GM12878 (cell line): ENCODE results near the gene AMZ2. TPM values are rescaled to one million over a fixed set of nuclear protein-coding genes. Genes with fewer than 3 reads are reported as not detected.

Experiments used
- ATAC-seq: fragments of 200-7000 bp; cut with Tn5 transposase; 3 replicates; pipeline ENCODE4 v1.9.1; 2020; ENCODE audit warnings: mild to moderate bottlenecking, moderate library complexity
- BruUV-seq: library from RNA; stranded (reverse); fragments of 400-500 nt; replicated peaks from 2 replicates; lab custom pipeline; 2021; lab: Mats Ljungman, UMichigan
- CTCF ChIA-PET: fragments of 300-600 bp; sonication (Branson Sonifier 250); formaldehyde crosslinking; extraction: SDS; loops from one replicate; lab custom pipeline; 2021; ENCODE audit warnings: inconsistent platforms; lab: Yijun Ruan, JAX
- POLR2A ChIA-PET: fragments of 350-600 bp; formaldehyde crosslinking; extraction: SDS; loops from one replicate; lab custom pipeline; 2021; ENCODE audit warnings: inconsistent platforms; lab: Charles Lee
- RAD21 ChIA-PET: fragments of 300-600 bp; sonication (Branson Sonifier 250); formaldehyde crosslinking; loops from one replicate; lab custom pipeline; 2023; ENCODE audit warnings: antibody characterized with exemption; ENCODE audit not compliant: unreplicated experiment; lab: Charles Lee
- SMC1A ChIA-PET: fragments of 300-600 bp; sonication (Branson Sonifier 250); formaldehyde crosslinking; loops from one replicate; lab custom pipeline; 2023; ENCODE audit not compliant: unreplicated experiment, uncharacterized antibody; lab: Charles Lee
- DNase-seq: peaks from one replicate; pipeline ENCODE4 v3.0.0-alpha.2; 2011; ENCODE audit warnings: low read depth, low spot score
- FAIRE-seq: peaks from 3 replicates; lab custom pipeline; 2011; peaks lifted over from hg19 to GRCh38; lab: Jason Lieb, UNC
- H2AFZ ChIP-seq: 2 replicates; pipeline ENCODE4 v1.6.0; 2011; ENCODE audit warnings: low read depth, low read length, control low read depth; ENCODE audit not compliant: control insufficient read depth
- H3K27ac ChIP-seq: 2 replicates; pipeline ENCODE4 v1.5.1; 2011; ENCODE audit warnings: control low read depth; ENCODE audit not compliant: control insufficient read depth, insufficient read depth
- H3K27me3 ChIP-seq, 2 experiments: replicated peaks in 1 of 2; 2 replicates each; pipeline versions ENCODE4 v1.6.0 to v1.6.1; 2011; ENCODE audit warnings: low read length in 1 of 2; ENCODE audit not compliant: control insufficient read depth in 2 of 2, insufficient read depth in 2 of 2
- H3K36me3 ChIP-seq, 2 experiments: 2 replicates each; pipeline ENCODE4 v1.5.1; 2011; ENCODE audit warnings: low read length in 1 of 2; ENCODE audit not compliant: control insufficient read depth in 2 of 2, insufficient read depth in 2 of 2
- H3K4me1 ChIP-seq: 2 replicates; pipeline ENCODE4 v1.6.1; 2011; ENCODE audit warnings: mild to moderate bottlenecking, low read length, moderate library complexity, mixed read lengths; ENCODE audit not compliant: control insufficient read depth, insufficient read depth
- H3K4me2 ChIP-seq: 2 replicates; pipeline ENCODE4 v1.6.0; 2011; ENCODE audit warnings: control low read depth; ENCODE audit not compliant: control insufficient read depth, insufficient read depth
- H3K4me3 ChIP-seq: fragments of 200-600 bp; sonication (generic); 2 replicates; pipeline ENCODE4 v1.5.1; 2016
- H3K79me2 ChIP-seq: 2 replicates; pipeline ENCODE4 v1.6.0; 2011; ENCODE audit warnings: low read length; ENCODE audit not compliant: control insufficient read depth, insufficient read depth
- H3K9ac ChIP-seq: 2 replicates; pipeline ENCODE4 v1.8.0; 2011; ENCODE audit warnings: low read length, control low read depth, mixed read lengths; ENCODE audit not compliant: control insufficient read depth, insufficient read depth
- H3K9me3 ChIP-seq: replicated peaks from 3 replicates; pipeline ENCODE4 v1.5.1; 2011; ENCODE audit warnings: mild to moderate bottlenecking, low read length; ENCODE audit not compliant: control insufficient read depth, insufficient read depth
- H4K20me1 ChIP-seq: 2 replicates; pipeline ENCODE4 v1.6.0; 2011; ENCODE audit not compliant: control insufficient read depth, insufficient read depth
- IRF4 ChIP-seq: IDR thresholded peaks from 2 replicates; pipeline ENCODE4 v1.6.1; 2011; ENCODE audit warnings: low read depth, low read length
- PAX5 ChIP-seq: IDR thresholded peaks from 2 replicates; pipeline ENCODE4 v1.6.1; 2011; ENCODE audit warnings: low read depth, low read length, borderline replicate concordance
- POU2F2 ChIP-seq: IDR thresholded peaks from 3 replicates; pipeline ENCODE4 v1.6.1; 2011; ENCODE audit warnings: low read depth, mild to moderate bottlenecking, low read length, borderline replicate concordance
- RCOR1 ChIP-seq: conservative IDR thresholded peaks from 2 replicates; pipeline ENCODE4 v1.6.1; 2012; ENCODE audit warnings: low read depth, low read length, improper control_type of control experiment
- TAF1 ChIP-seq: IDR thresholded peaks from 2 replicates; pipeline ENCODE4 v1.6.1; 2011; ENCODE audit warnings: mild to moderate bottlenecking, low read depth, low read length, borderline replicate concordance
- TCF7 ChIP-seq: IDR thresholded peaks from 2 replicates; pipeline ENCODE4 v1.6.1; 2014; ENCODE audit warnings: antibody characterized with exemption, borderline replicate concordance
- WGBS: methylation state at CpG from one replicate; pipeline ENCODE4 v1.1.6; 2016; ENCODE audit warnings: low lambda C conversion rate; ENCODE audit not compliant: insufficient replicate concordance, insufficient coverage; ENCODE audit errors: missing lambda C conversion rate; 5-methylcytosine and 5-hydroxymethylcytosine counted together
- in situ Hi-C: fragments of 300-500 bp; cut with MboI; formaldehyde crosslinking; loops from 9 replicates; pipeline ENCODE4 v1.14.3; 2018; ENCODE audit warnings: mixed read lengths
- intact Hi-C: fragments of 100-400 bp; cut with micrococcal nuclease; formaldehyde crosslinking; loops from one replicate; pipeline ENCODE4 v1.14.2; 2022; ENCODE audit not compliant: unreplicated experiment
- polyA plus RNA-seq, 11 experiments: library from polyadenylated mRNA; depleted of rRNA in 4 of 11; unstranded in 6 of 11; stranded (reverse) in 5 of 11; fragments of >200 nt; fragmentation: Nextera tagmentation in 4 of 11; fragmentation: Illumina TruSeq in 1 of 11; extraction: Ambion mirVana in 4 of 11; extraction: Trizol in 1 of 11; gene quantifications; 1 replicate in 1 of 11; 2 replicates in 10 of 11; pipeline versions ENCODE4 v1.2.1 to v1.2.3, GENCODE V29; 2011 to 2016; ENCODE audit warnings: inconsistent platforms in 2 of 11, missing spikeins in 2 of 11, low read depth in 1 of 11
- total RNA-seq, 4 experiments: library from RNA; depleted of rRNA in 3 of 4; stranded (reverse); fragments of >200 nt in 3 of 4; fragmentation: Illumina TruSeq in 1 of 4; extraction: Trizol in 1 of 4; gene quantifications; 2 replicates each; pipeline versions ENCODE4 v1.2.1 to v1.2.3, GENCODE V29; 2013 to 2021
- TF ChIP-seq, protein P1 (sequence below): fragments of 450-650 bp; IDR thresholded peaks from 2 replicates; pipeline ENCODE4 v1.6.1; 2016; ENCODE audit warnings: mild to moderate bottlenecking
- TF ChIP-seq, protein P2 (sequence below): fragments of 450-650 bp; IDR thresholded peaks from 2 replicates; pipeline ENCODE4 v1.6.1; 2016; ENCODE audit warnings: mild to moderate bottlenecking

The AMZ2 gene
- total and polyA plus RNA-seq, 10 of the 15 experiments (the other 5 are each of a cell fraction or from before 2014, with no cell fraction given) = 79.1 to 189 (median 126) TPM

DNA sequence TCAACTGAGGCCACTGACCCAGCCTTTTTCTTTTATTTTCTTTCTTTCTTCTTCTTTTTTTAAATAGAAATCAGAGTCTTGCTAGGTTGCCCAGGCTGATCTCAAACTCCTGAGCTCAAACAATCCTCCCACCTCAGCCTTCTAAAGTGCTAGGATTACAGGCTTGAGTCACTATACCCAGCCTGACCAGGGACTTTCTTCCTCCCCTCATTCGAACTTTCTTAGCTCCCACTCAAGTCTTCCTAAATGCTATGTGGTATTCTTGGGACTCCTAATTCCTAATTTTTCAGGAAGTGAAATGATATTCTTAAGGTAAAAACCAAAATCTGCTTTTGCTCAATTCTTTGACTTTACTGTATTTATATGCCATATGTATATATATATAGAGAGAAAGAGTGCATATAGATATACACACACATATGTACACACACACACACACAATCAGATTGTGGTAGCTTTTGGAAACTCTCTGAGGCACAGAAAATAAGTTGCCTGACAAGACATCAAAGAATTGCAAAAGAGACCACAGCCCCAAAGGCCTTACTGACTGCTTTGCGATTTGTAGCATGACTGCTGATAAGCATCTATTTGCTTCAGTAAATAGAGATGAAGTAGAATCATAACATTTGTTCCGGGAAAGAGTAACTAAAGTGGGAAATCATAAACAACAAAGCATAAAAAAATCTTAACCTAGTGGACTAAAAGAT, 9.5 kb upstream of the AMZ2 start:
- in situ Hi-C loops = no loop called here
- BruUV-seq = no TSS peak
- peak overlapping the region; percentile 96 for H3K27ac ChIP-seq
- TF ChIP-seq POU2F2 = no peak
- TF ChIP-seq RCOR1 = 0 out of 2 replicates have a peak, but pooled peaks have one; percentile 19
- TF ChIP-seq TAF1 = no peak
- peak; percentile 79; the same call in 1 of the 2 replicates for TF ChIP-seq PAX5
- no peak for TF ChIP-seq IRF4
- TF ChIP-seq, protein P1, sequence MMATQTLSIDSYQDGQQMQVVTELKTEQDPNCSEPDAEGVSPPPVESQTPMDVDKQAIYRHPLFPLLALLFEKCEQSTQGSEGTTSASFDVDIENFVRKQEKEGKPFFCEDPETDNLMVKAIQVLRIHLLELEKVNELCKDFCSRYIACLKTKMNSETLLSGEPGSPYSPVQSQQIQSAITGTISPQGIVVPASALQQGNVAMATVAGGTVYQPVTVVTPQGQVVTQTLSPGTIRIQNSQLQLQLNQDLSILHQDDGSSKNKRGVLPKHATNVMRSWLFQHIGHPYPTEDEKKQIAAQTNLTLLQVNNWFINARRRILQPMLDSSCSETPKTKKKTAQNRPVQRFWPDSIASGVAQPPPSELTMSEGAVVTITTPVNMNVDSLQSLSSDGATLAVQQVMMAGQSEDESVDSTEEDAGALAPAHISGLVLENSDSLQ = peak; percentile 73; the same call in 1 of the 2 replicates
- TF ChIP-seq, protein P2, sequence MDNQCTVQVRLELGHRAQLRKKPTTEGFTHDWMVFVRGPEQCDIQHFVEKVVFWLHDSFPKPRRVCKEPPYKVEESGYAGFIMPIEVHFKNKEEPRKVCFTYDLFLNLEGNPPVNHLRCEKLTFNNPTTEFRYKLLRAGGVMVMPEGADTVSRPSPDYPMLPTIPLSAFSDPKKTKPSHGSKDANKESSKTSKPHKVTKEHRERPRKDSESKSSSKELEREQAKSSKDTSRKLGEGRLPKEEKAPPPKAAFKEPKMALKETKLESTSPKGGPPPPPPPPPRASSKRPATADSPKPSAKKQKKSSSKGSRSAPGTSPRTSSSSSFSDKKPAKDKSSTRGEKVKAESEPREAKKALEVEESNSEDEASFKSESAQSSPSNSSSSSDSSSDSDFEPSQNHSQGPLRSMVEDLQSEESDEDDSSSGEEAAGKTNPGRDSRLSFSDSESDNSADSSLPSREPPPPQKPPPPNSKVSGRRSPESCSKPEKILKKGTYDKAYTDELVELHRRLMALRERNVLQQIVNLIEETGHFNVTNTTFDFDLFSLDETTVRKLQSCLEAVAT = no peak
- peak; percentile 55; the same call in 1 of the 2 replicates for TF ChIP-seq TCF7
- H3K27me3 ChIP-seq = no peaks in the 10 kb centered on the region
- peak overlapping the region; percentile 76; the same call in 1 of the 2 replicates for H2AFZ ChIP-seq
- H3K4me3 ChIP-seq = peak overlapping the region; percentile 61
- intact Hi-C loops = loop anchor here (1.0 kb wide), 1 partner anchor 9 kb away; no protein-coding TSS in a partner anchor
- CTCF ChIA-PET = interaction anchor here (0.6 to 5.1 kb wide), 10 partner anchors 10 to 224 kb away, joined by 3 to 32 read pairs (median 4); partner anchors contain the start of gene AMZ2
- H3K4me1 ChIP-seq = peaks cover 41% of the 10 kb centered on the region
- ATAC-seq (peak; percentile 33), DNase-seq (no peak), FAIRE-seq (no peak)
- RAD21 ChIA-PET = interaction anchor here (0.8 to 4.0 kb wide), 12 partner anchors 10 to 590 kb away, joined by 3 to 46 read pairs (median 8); partner anchors contain the start of genes AMZ2, SLC16A6 and WIPI1
- H3K79me2 ChIP-seq = no peaks in the 10 kb centered on the region
- H3K9me3 ChIP-seq = no peaks in the 10 kb centered on the region
- WGBS = 2% methylated on average over 3 of the region's 3 CpGs
- POLR2A ChIA-PET = interaction anchor here (1.6 to 5.5 kb wide), 6 partner anchors 10 to 221 kb away, joined by 5 to 66 read pairs (median 16); partner anchors contain the start of genes AMZ2 and WIPI1
- H3K36me3 ChIP-seq = no peaks in the 10 kb centered on the region
- peak overlapping the region; percentile 94 for H3K4me2 ChIP-seq
- no peaks in the 10 kb centered on the region for H4K20me1 ChIP-seq
- H3K9ac ChIP-seq = peak overlapping the region; percentile 86
- SMC1A ChIA-PET = interaction anchor here (0.8 to 4.2 kb wide), 15 partner anchors 10 to 222 kb away, joined by 3 to 59 read pairs (median 8); partner anchors contain the start of genes AMZ2 and WIPI1
